ENCODE measurements around the gene ABHD14A. TPM values are rescaled to one million over a fixed set of nuclear protein-coding genes. Genes with fewer than 3 reads are reported as not detected.

ABHD14A gene
- total and polyA plus RNA-seq, 8 donors = 7.0 to 20.8 (median 15.4) TPM; not detected in 2

- no peak overlapping the region for H3K4me3 ChIP-seq
- intact Hi-C loops (cut with DNase I; ENCODE audit: low total_unique reads) = loop anchor here (10.0 kb wide), 1 partner anchor 197 kb away; no protein-coding TSS in a partner anchor
- no peaks in the 10 kb centered on the region for H3K9me3 ChIP-seq
- peaks cover 0 to 55% (median 42%) of the 10 kb centered on the region in 4 donors for H3K36me3 ChIP-seq
- TF ChIP-seq EP300 (IDR thresholded peaks at IDR 0.05) (no peak), POLR2AphosphoS5 (IDR thresholded peaks at IDR 0.05) (no peak), POLR2A (IDR thresholded peaks at IDR 0.05) (no peak)
- TF ChIP-seq, protein P1, sequence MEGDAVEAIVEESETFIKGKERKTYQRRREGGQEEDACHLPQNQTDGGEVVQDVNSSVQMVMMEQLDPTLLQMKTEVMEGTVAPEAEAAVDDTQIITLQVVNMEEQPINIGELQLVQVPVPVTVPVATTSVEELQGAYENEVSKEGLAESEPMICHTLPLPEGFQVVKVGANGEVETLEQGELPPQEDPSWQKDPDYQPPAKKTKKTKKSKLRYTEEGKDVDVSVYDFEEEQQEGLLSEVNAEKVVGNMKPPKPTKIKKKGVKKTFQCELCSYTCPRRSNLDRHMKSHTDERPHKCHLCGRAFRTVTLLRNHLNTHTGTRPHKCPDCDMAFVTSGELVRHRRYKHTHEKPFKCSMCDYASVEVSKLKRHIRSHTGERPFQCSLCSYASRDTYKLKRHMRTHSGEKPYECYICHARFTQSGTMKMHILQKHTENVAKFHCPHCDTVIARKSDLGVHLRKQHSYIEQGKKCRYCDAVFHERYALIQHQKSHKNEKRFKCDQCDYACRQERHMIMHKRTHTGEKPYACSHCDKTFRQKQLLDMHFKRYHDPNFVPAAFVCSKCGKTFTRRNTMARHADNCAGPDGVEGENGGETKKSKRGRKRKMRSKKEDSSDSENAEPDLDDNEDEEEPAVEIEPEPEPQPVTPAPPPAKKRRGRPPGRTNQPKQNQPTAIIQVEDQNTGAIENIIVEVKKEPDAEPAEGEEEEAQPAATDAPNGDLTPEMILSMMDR (IDR thresholded peaks at IDR 0.05) = no peak
- WGBS, 5 donors = 71 to 82% (median 80%) methylated on average over 10 to 13 of the region's 13 CpGs
- peaks cover 11 to 13% (median 12%) of the 10 kb centered on the region in 4 donors for H3K4me1 ChIP-seq
- DNase-seq = no peak
- no peaks in the 10 kb centered on the region for H3K27me3 ChIP-seq
- no peak overlapping the region for H3K27ac ChIP-seq
Observed at GRCh38 chr3:51947215-51947900, 27.5 kb upstream of the ABHD14A start.

GRCh38 chr3:51948016-51948580 lies 26.8 kb upstream of the ABHD14A start:
- no peak for DNase-seq
- H3K9me3 ChIP-seq = no peaks in the 10 kb centered on the region
- intact Hi-C loops (cut with DNase I; ENCODE audit: low total_unique reads) = loop anchor here (10.0 kb wide), 1 partner anchor 197 kb away; no protein-coding TSS in a partner anchor
- peaks cover 4 to 5% (median 4%) of the 10 kb centered on the region in 4 donors for H3K4me1 ChIP-seq
- no peaks in the 10 kb centered on the region for H3K27me3 ChIP-seq
- no peak overlapping the region for H3K27ac ChIP-seq
- peaks cover 0 to 55% (median 42%) of the 10 kb centered on the region in 4 donors for H3K36me3 ChIP-seq
- TF ChIP-seq POLR2A (IDR thresholded peaks at IDR 0.05) = no peak
- TF ChIP-seq POLR2AphosphoS5 (IDR thresholded peaks at IDR 0.05) = no peak
- TF ChIP-seq, protein P1 (IDR thresholded peaks at IDR 0.05) = no peak
- no peak for TF ChIP-seq EP300 (IDR thresholded peaks at IDR 0.05)
- H3K4me3 ChIP-seq = no peak overlapping the region
- WGBS, 5 donors = 88 to 95% (median 94%) methylated on average over 9 to 10 of the region's 10 CpGs

DNA sequence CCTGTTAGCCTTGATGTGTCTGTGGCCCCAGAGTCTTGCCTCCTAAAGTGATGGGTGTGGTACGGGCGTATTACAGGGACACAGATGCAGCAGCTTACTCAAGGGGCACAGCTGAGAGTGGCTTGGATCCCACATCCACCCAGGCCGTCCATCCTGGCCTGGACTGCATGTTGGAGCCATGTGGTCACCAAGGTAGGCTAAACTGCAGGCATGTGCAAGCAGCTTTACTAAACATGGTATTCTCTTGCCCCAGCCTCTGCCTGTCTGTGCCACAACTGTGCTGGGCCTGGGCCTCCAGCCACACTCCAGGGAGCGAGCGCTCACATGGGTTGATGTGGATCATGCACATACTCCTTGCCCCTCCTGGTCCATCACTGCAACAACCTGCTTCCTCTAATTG lies 25.7 kb upstream of the ABHD14A start:
- Histone ChIP-seq H3K9me3 (no peaks in the 10 kb centered on the region), H3K27me3 (no peaks in the 10 kb centered on the region), H3K4me1 (no peaks in the 10 kb centered on the region), H3K27ac (no peak overlapping the region), H3K4me3 (no peak overlapping the region), H3K36me3 (peaks cover 0 to 52% (median 42%) of the 10 kb centered on the region in 4 donors)
- 87 to 95% (median 93%) methylated on average over 5 of the region's 5 CpGs for WGBS, 5 donors
- intact Hi-C loops (cut with DNase I; ENCODE audit: low total_unique reads) = loop anchor here (10.0 kb wide), 1 partner anchor 196 kb away; no protein-coding TSS in a partner anchor
- TF ChIP-seq POLR2AphosphoS5 (IDR thresholded peaks at IDR 0.05) = no peak
- DNase-seq = no peak

- DNase-seq = no peak
- Histone ChIP-seq H3K27me3 (peaks cover 0 to 12% (median 0%) of the 10 kb centered on the region in 3 donors), H3K27ac (no peak overlapping the region), H3K4me1 (peaks cover 6 to 12% (median 8%) of the 10 kb centered on the region in 4 donors), H3K4me3 (no peak overlapping the region), H3K9me3 (no peaks in the 10 kb centered on the region), H3K36me3 (peaks cover 0 to 34% (median 27%) of the 10 kb centered on the region in 4 donors)
- 87 to 98% (median 96%) methylated on average over 2 of the region's 2 CpGs for WGBS, 5 donors
- TF ChIP-seq POLR2AphosphoS5 (IDR thresholded peaks at IDR 0.05) = no peak
- TF ChIP-seq, protein P1 (IDR thresholded peaks at IDR 0.05) = no peak
- no peak for TF ChIP-seq POLR2A (IDR thresholded peaks at IDR 0.05)
- TF ChIP-seq EP300 (IDR thresholded peaks at IDR 0.05) = no peak
- intact Hi-C loops (cut with DNase I; ENCODE audit: low total_unique reads) = no loop called here
Observed at GRCh38 chr3:51950899-51951298, 24.0 kb upstream of the ABHD14A start.

All from stomach (tissue), 9 donors.